H1 (cell line): ENCODE data around the gene GALNT17. TPM values are rescaled to one million over a fixed set of nuclear protein-coding genes. Genes with fewer than 3 reads are reported as not detected.

Experiments used
- CTCF ChIA-PET: fragments of 300-600 bp; sonication (Branson Sonifier 250); formaldehyde crosslinking; loops from one replicate; lab custom pipeline; 2021; ENCODE audit not compliant: partially characterized antibody; lab: Charles Lee
- POLR2A ChIA-PET: fragments of 300-600 bp; sonication (Branson Sonifier 250); formaldehyde crosslinking; loops from one replicate; lab custom pipeline; 2021; ENCODE audit warnings: inconsistent platforms; ENCODE audit not compliant: partially characterized antibody; lab: Charles Lee
- DNase-seq, 2 experiments: peaks; one replicate each; pipeline versions ENCODE4 v3.0.0 to v3.0.0-alpha.2; 2010 to 2022; ENCODE audit warnings: low spot score in 2 of 2, low read depth in 1 of 2, mixed read lengths in 1 of 2
- FAIRE-seq: peaks from 2 replicates; lab custom pipeline; 2011; peaks lifted over from hg19 to GRCh38; lab: Jason Lieb, UNC
- H2AFZ ChIP-seq: 2 replicates; pipeline ENCODE4 v1.8.1; 2012; ENCODE audit warnings: low read length, inconsistent platforms
- H2AK5ac ChIP-seq: 2 replicates; pipeline ENCODE4 v1.6.1; 2013; ENCODE audit warnings: low read depth, low read length
- H2BK120ac ChIP-seq: replicated peaks from 2 replicates; pipeline ENCODE3; 2013; ENCODE audit warnings: low read depth, low read length, inconsistent platforms
- H2BK12ac ChIP-seq: 2 replicates; pipeline ENCODE4 v1.6.1; 2013; ENCODE audit warnings: low read depth, low read length
- H2BK15ac ChIP-seq: 2 replicates; pipeline ENCODE4 v1.6.1; 2013; ENCODE audit warnings: low read length
- H2BK20ac ChIP-seq: 2 replicates; pipeline ENCODE4 v1.6.1; 2013; ENCODE audit warnings: low read length
- H2BK5ac ChIP-seq: 2 replicates; pipeline ENCODE4 v1.6.1; 2013; ENCODE audit warnings: low read depth, low read length
- H3K14ac ChIP-seq: 2 replicates; pipeline ENCODE4 v1.6.1; 2013; ENCODE audit warnings: inconsistent platforms; ENCODE audit not compliant: insufficient read length
- H3K18ac ChIP-seq: 2 replicates; pipeline ENCODE4 v1.6.1; 2013; ENCODE audit warnings: low read length; ENCODE audit errors: extremely low read depth
- H3K23ac ChIP-seq: 2 replicates; pipeline ENCODE4 v1.6.1; 2013; ENCODE audit warnings: inconsistent platforms; ENCODE audit not compliant: insufficient read length
- H3K23me2 ChIP-seq: 2 replicates; pipeline ENCODE4 v1.6.1; 2013; ENCODE audit warnings: low read depth, low read length
- H3K27ac ChIP-seq: 2 replicates; pipeline ENCODE4 v1.6.1; 2011; ENCODE audit warnings: low read depth, low read length, inconsistent platforms
- H3K27me3 ChIP-seq, 4 experiments: replicated peaks in 1 of 4; 1 replicate in 1 of 4; 2 replicates in 3 of 4; pipeline versions ENCODE4 v1.6.1 to v1.8.1; 2011 to 2013; ENCODE audit warnings: low read length in 3 of 4, mild to moderate bottlenecking in 3 of 4, inconsistent platforms in 2 of 4, mixed read lengths in 2 of 4, moderate library complexity in 1 of 4; ENCODE audit not compliant: control insufficient read depth in 3 of 4, insufficient read depth in 3 of 4; ENCODE audit errors: extremely low read depth in 1 of 4
- H3K36me3 ChIP-seq, 4 experiments: 2 replicates each; pipeline versions ENCODE4 v1.6.1 to v1.8.1; 2011 to 2013; ENCODE audit warnings: mild to moderate bottlenecking in 4 of 4, low read length in 3 of 4, moderate library complexity in 2 of 4, control low read depth in 1 of 4, inconsistent platforms in 1 of 4; ENCODE audit not compliant: insufficient read depth in 4 of 4, control insufficient read depth in 2 of 4
- H3K4ac ChIP-seq: replicated peaks from 2 replicates; pipeline ENCODE3; 2013; ENCODE audit warnings: low read length, low read depth, mixed read lengths, inconsistent platforms; ENCODE audit not compliant: insufficient read length
- H3K4me1 ChIP-seq, 4 experiments: replicated peaks in 1 of 4; 1 replicate in 1 of 4; 2 replicates in 3 of 4; pipeline versions ENCODE4 v1.6.1 to v1.8.1; 2011 to 2013; ENCODE audit warnings: low read length in 3 of 4, inconsistent platforms in 2 of 4, mixed read lengths in 1 of 4; ENCODE audit not compliant: insufficient read depth in 4 of 4, control insufficient read depth in 3 of 4
- H3K4me2 ChIP-seq, 2 experiments: 2 replicates each; pipeline versions ENCODE4 v1.6.1 to v1.8.1; 2011 to 2013; ENCODE audit warnings: low read depth in 2 of 2, low read length in 2 of 2, control low read depth in 1 of 2, inconsistent platforms in 1 of 2, mild to moderate bottlenecking in 1 of 2; ENCODE audit not compliant: insufficient read depth in 1 of 2
- H3K4me3 ChIP-seq, 4 experiments: fragments of 200-600, 300-600 bp in 1 of 4; sonication (generic), shearing (Covaris generic), sonication (Bioruptor Twin) in 1 of 4; 2 replicates each; pipeline versions ENCODE4 v1.5.1 to v1.8.1; 2011 to 2016; ENCODE audit warnings: low read length in 4 of 4, low read depth in 3 of 4, control low read depth in 2 of 4, inconsistent platforms in 2 of 4, mild to moderate bottlenecking in 2 of 4, mixed read lengths in 1 of 4, moderate library complexity in 1 of 4; ENCODE audit not compliant: insufficient read depth in 2 of 4; ENCODE audit errors: extremely low read depth in 1 of 4
- H3K56ac ChIP-seq: replicated peaks from 2 replicates; pipeline ENCODE3; 2013; ENCODE audit warnings: low read depth, mild to moderate bottlenecking, mixed read lengths, low read length, inconsistent platforms; ENCODE audit not compliant: insufficient read length
- H3K79me1 ChIP-seq: 2 replicates; pipeline ENCODE4 v1.6.1; 2013; ENCODE audit warnings: low read depth, low read length, control low read depth
- H3K79me2 ChIP-seq, 2 experiments: 2 replicates each; pipeline versions ENCODE4 v1.6.1 to v1.8.1; 2012 to 2013; ENCODE audit warnings: low read length in 2 of 2, mild to moderate bottlenecking in 2 of 2, inconsistent platforms in 1 of 2; ENCODE audit not compliant: insufficient read depth in 2 of 2, control insufficient read depth in 1 of 2
- H3K9ac ChIP-seq, 4 experiments: replicated peaks in 1 of 4; 1 replicate in 1 of 4; 2 replicates in 3 of 4; pipeline versions ENCODE4 v1.6.1 to v1.8.1; 2011 to 2013; ENCODE audit warnings: low read depth in 3 of 4, low read length in 3 of 4, control low read depth in 2 of 4, mild to moderate bottlenecking in 2 of 4, moderate library complexity in 2 of 4, inconsistent platforms in 1 of 4; ENCODE audit errors: extremely low read depth in 1 of 4
- H3K9me3 ChIP-seq, 2 experiments: 2 replicates each; pipeline versions ENCODE4 v1.6.1 to v1.8.1; 2012 to 2013; ENCODE audit warnings: mild to moderate bottlenecking in 2 of 2, moderate library complexity in 2 of 2, control low read depth in 1 of 2, inconsistent platforms in 1 of 2, low read depth in 1 of 2, low read length in 1 of 2, mixed read lengths in 1 of 2; ENCODE audit not compliant: insufficient read depth in 2 of 2
- H4K20me1 ChIP-seq, 2 experiments: replicated peaks in 1 of 2; 2 replicates each; pipeline versions ENCODE3 to v1.8.1; 2011 to 2013; ENCODE audit warnings: inconsistent platforms in 2 of 2, low read length in 2 of 2, mild to moderate bottlenecking in 1 of 2; ENCODE audit not compliant: insufficient read depth in 2 of 2, control insufficient read depth in 1 of 2
- H4K5ac ChIP-seq: 2 replicates; pipeline ENCODE4 v1.6.1; 2013; ENCODE audit warnings: low read length, low read depth, mixed read lengths, inconsistent platforms; ENCODE audit not compliant: insufficient read length
- H4K8ac ChIP-seq: 2 replicates; pipeline ENCODE4 v1.8.0; 2013; ENCODE audit warnings: mild to moderate bottlenecking, moderate library complexity, low read length, inconsistent platforms; ENCODE audit not compliant: insufficient read depth; ENCODE audit errors: extremely low read depth
- H4K91ac ChIP-seq: replicated peaks from 2 replicates; pipeline ENCODE3; 2013; ENCODE audit warnings: low read length, mixed read lengths, inconsistent platforms; ENCODE audit not compliant: insufficient read length
- ASH2L ChIP-seq: fragments of 200-600, 300-600 bp; sonication (generic); IDR thresholded peaks from one replicate; pipeline ENCODE4 v1.7.1; 2017; ENCODE audit warnings: low read length
- CEBPB ChIP-seq: IDR thresholded peaks from 2 replicates; pipeline ENCODE4 v1.6.1; 2012; ENCODE audit warnings: low read depth, low read length
- CHD2 ChIP-seq: IDR thresholded peaks from 2 replicates; pipeline ENCODE4 v1.6.1; 2012; ENCODE audit warnings: low read length, improper control_type of control experiment
- CTBP2 ChIP-seq: IDR thresholded peaks from 2 replicates; pipeline ENCODE4 v1.7.0; 2011; ENCODE audit warnings: borderline replicate concordance, mild to moderate bottlenecking, moderate library complexity, mixed read lengths, low read length; ENCODE audit not compliant: insufficient read depth, insufficient read length
- EZH2 ChIP-seq: fragments of 200-600 bp; sonication (generic); IDR thresholded peaks from 2 replicates; pipeline ENCODE4 v1.7.1; 2012; ENCODE audit warnings: low read depth, mild to moderate bottlenecking, moderate library complexity, low read length, inconsistent platforms; ENCODE audit not compliant: severe bottlenecking
- GABPA ChIP-seq: IDR thresholded peaks from 2 replicates; pipeline ENCODE4 v1.6.1; 2011; ENCODE audit warnings: mild to moderate bottlenecking, low read length, moderate library complexity, borderline replicate concordance; ENCODE audit not compliant: insufficient read depth
- HDAC2 ChIP-seq, 2 experiments: fragments of 300-600 bp in 1 of 2; sonication (generic) in 1 of 2; IDR thresholded peaks; 2 replicates each; pipeline ENCODE4 v1.6.1; 2011 to 2012; ENCODE audit warnings: low read depth in 2 of 2, low read length in 2 of 2, mild to moderate bottlenecking in 2 of 2, moderate library complexity in 2 of 2, borderline replicate concordance in 1 of 2, inconsistent platforms in 1 of 2
- MAFK ChIP-seq: IDR thresholded peaks from 2 replicates; pipeline ENCODE4 v1.6.1; 2012; ENCODE audit warnings: low read depth, mild to moderate bottlenecking, improper control_type of control experiment, low read length
- RAD21 ChIP-seq, 2 experiments: IDR thresholded peaks in 1 of 2; conservative IDR thresholded peaks in 1 of 2; 2 replicates each; pipeline ENCODE4 v1.6.1; 2011; ENCODE audit warnings: low read depth in 2 of 2, low read length in 2 of 2, improper control_type of control experiment in 1 of 2, inconsistent platforms in 1 of 2, mild to moderate bottlenecking in 1 of 2, moderate library complexity in 1 of 2
- SIN3A ChIP-seq, 2 experiments: IDR thresholded peaks in 1 of 2; conservative IDR thresholded peaks in 1 of 2; 2 replicates each; pipeline ENCODE4 v1.6.1; 2011 to 2012; ENCODE audit warnings: low read length in 2 of 2, improper control_type of control experiment in 1 of 2, low read depth in 1 of 2, mild to moderate bottlenecking in 1 of 2
- WGBS, 2 experiments: shearing (Covaris generic) in 1 of 2; methylation state at CpG; one replicate each; pipeline versions ENCODE4 v1.1.6 to v1.1.7; 2013 to 2015; ENCODE audit warnings: low lambda C conversion rate in 2 of 2, mixed read lengths in 2 of 2, inconsistent platforms in 1 of 2, low coverage in 1 of 2, missing lambda C conversion rate in 1 of 2; ENCODE audit not compliant: insufficient replicate concordance in 2 of 2, insufficient coverage in 1 of 2, insufficient read length in 1 of 2; ENCODE audit errors: extremely low coverage in 1 of 2, missing lambda C conversion rate in 1 of 2; 5-methylcytosine and 5-hydroxymethylcytosine counted together
- polyA plus RNA-seq, 7 experiments: library from polyadenylated mRNA; depleted of rRNA in 3 of 7; stranded (reverse) in 5 of 7; unstranded in 2 of 7; fragments of >200 nt in 5 of 7; fragments of 200-250 nt in 2 of 7; gene quantifications; 1 replicate in 5 of 7; 2 replicates in 1 of 7; 4 replicates in 1 of 7; pipeline versions ENCODE4 v1.2.1 to v1.2.3, GENCODE V29; 2011 to 2013; ENCODE audit warnings: missing spikeins in 2 of 7, mixed read lengths in 2 of 7
- total RNA-seq: library from RNA; stranded (reverse); fragmentation: NEBNext Ultra II Directional; extraction: Animal tissue kit (Norgen Biotek cat#: 25700); gene quantifications from 2 replicates; pipeline ENCODE4 v1.2.1, GENCODE V29; 2021
- TF ChIP-seq, protein P1 (sequence below): IDR thresholded peaks from 2 replicates; pipeline ENCODE4 v1.6.1; 2012; ENCODE audit warnings: low read length, inconsistent platforms

The GALNT17 gene
- total and polyA plus RNA-seq, 2 of the 8 experiments (the other 6 are each of a cell fraction or from before 2014, with no cell fraction given), result 37.7 to 47.0 TPM

DNA sequence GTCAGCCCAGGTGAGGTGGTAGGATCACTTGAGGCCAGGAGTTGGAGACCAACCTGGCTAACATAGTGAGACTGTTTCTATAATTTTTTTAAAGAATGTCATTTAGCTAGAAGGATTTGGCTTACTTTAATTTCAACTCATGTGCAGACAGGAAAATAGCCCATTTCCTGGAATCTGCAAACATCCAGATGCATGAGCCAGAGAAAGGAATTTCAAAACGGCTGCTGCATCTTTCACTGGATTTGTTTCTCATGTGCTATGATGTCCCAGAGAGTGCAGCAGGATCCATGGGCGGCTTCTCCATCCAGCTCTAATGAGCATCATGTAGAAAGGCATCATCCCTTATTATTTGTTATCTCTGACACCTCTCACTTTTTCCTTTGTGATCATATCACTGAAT is 149.3 kb downstream of the GALNT17 start:
- no peak overlapping the region for H3K14ac ChIP-seq
- no peak overlapping the region for H4K8ac ChIP-seq
- ChIA-PET CTCF (no interaction called here), POLR2A (interaction anchor here (0.5 to 0.6 kb wide), 3 partner anchors 8 to 240 kb away, joined by 3 to 4 read pairs (median 4); no protein-coding TSS in a partner anchor)
- no peak overlapping the region for H3K23ac ChIP-seq
- H3K79me1 ChIP-seq, result peaks cover 10% of the 10 kb centered on the region; the same call in 1 of the 2 replicates
- no peaks in the 10 kb centered on the region for H3K27me3 ChIP-seq
- H3K4me2 ChIP-seq, result no peak overlapping the region
- FAIRE-seq (no peak), DNase-seq (no peak)
- H2BK15ac ChIP-seq, result no peak overlapping the region
- no peak overlapping the region for H3K4me3 ChIP-seq
- no peak overlapping the region for H3K56ac ChIP-seq
- peaks cover 0 to 22% (median 6%) of the 10 kb centered on the region in 4 experiments; a peak in 6 of 7 replicates for H3K4me1 ChIP-seq
- H3K4ac ChIP-seq, result no peak overlapping the region
- H3K27ac ChIP-seq, result no peak overlapping the region
- H3K36me3 ChIP-seq, result no peaks in the 10 kb centered on the region; a peak in 1 of 8 replicates
- no peak overlapping the region for H2BK20ac ChIP-seq
- peaks cover 0 to 89% of the 10 kb centered on the region in 2 experiments; a peak in 3 of 4 replicates for H3K79me2 ChIP-seq
- no peak overlapping the region for H3K18ac ChIP-seq
- no peak overlapping the region for H2BK5ac ChIP-seq
- H3K9me3 ChIP-seq, result peaks cover 0 to under 1% of the 10 kb centered on the region in 2 experiments; a peak in 1 of 4 replicates
- H3K9ac ChIP-seq, result no peak overlapping the region
- no peak overlapping the region for H2AK5ac ChIP-seq
- H4K20me1 ChIP-seq, result no peaks in the 10 kb centered on the region
- 91% methylated on average over 2 of the region's 2 CpGs; no CpG with 5 or more reads in 1 of the 2 experiments for WGBS, 2 experiments
- no peak overlapping the region for H2AFZ ChIP-seq
- H4K5ac ChIP-seq, result no peak overlapping the region
- H4K91ac ChIP-seq, result no peak overlapping the region
- H3K23me2 ChIP-seq, result peaks cover 2% of the 10 kb centered on the region; the same call in 1 of the 2 replicates
- H2BK12ac ChIP-seq, result no peak overlapping the region
- H2BK120ac ChIP-seq, result no peak overlapping the region
- TF ChIP-seq SIN3A (conservative IDR thresholded peaks at IDR 0.05 in 1 of 2, IDR thresholded peaks at IDR 0.05 in 1 of 2; ENCODE audit: low read depth in 1 of 2, low read length in 2 of 2), result no peak
- no peak for TF ChIP-seq HDAC2 (IDR thresholded peaks at IDR 0.05; ENCODE audit: borderline replicate concordance in 1 of 2, low read depth in 2 of 2, low read length in 2 of 2)
- no peak for TF ChIP-seq RAD21 (IDR thresholded peaks at IDR 0.05 in 1 of 2, conservative IDR thresholded peaks at IDR 0.05 in 1 of 2; ENCODE audit: low read depth in 2 of 2, low read length in 2 of 2)
- TF ChIP-seq, protein P1, sequence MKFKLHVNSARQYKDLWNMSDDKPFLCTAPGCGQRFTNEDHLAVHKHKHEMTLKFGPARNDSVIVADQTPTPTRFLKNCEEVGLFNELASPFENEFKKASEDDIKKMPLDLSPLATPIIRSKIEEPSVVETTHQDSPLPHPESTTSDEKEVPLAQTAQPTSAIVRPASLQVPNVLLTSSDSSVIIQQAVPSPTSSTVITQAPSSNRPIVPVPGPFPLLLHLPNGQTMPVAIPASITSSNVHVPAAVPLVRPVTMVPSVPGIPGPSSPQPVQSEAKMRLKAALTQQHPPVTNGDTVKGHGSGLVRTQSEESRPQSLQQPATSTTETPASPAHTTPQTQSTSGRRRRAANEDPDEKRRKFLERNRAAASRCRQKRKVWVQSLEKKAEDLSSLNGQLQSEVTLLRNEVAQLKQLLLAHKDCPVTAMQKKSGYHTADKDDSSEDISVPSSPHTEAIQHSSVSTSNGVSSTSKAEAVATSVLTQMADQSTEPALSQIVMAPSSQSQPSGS, result no peak
- no peak for TF ChIP-seq CHD2
- TF ChIP-seq MAFK, result no peak
- TF ChIP-seq GABPA, result no peak
- no peak for TF ChIP-seq CTBP2
- TF ChIP-seq ASH2L, result no peak
- no peak for TF ChIP-seq EZH2
- no peak for TF ChIP-seq CEBPB
